ENCODE measurements around the gene FAM90A1.
"Not testable (repeated sequence)": the region's sequence is repeated elsewhere in the genome, so short reads cannot be mapped to it uniquely, and the experiment has no call there.

FAM90A1 gene

GRCh38 chr12:8226992-8227731 is at the start of gene FAM90A1:
Gene FAM90A1 (minus strand): TSS chr12:8227618. CDS start chr12:8224832, 2,786 bp downstream.
- not testable (repeated sequence) for H3K9me3 ChIP-seq (ENCODE audit: low read length); H3K36me3 ChIP-seq (ENCODE audit: insufficient read depth, low read length); H3K4me1 ChIP-seq (ENCODE audit: insufficient read depth, low read length); H3K27me3 ChIP-seq (ENCODE audit: insufficient read depth, low read length); H3K4me3 ChIP-seq (ENCODE audit: low read length); H2AFZ ChIP-seq (ENCODE audit: low read depth, low read length)

- H3K4me1 ChIP-seq (ENCODE audit: insufficient read depth, low read length); H3K9me3 ChIP-seq (ENCODE audit: low read length); H2AFZ ChIP-seq (ENCODE audit: low read depth, low read length); H3K36me3 ChIP-seq (ENCODE audit: insufficient read depth, low read length); H3K27me3 ChIP-seq (ENCODE audit: insufficient read depth, low read length); H3K4me3 ChIP-seq (ENCODE audit: low read length): not testable (repeated sequence)
Observed at GRCh38 chr12:8276397-8276796, 49.0 kb upstream of the FAM90A1 start.

- H3K4me3 ChIP-seq (ENCODE audit: low read length); H3K36me3 ChIP-seq (ENCODE audit: insufficient read depth, low read length); H3K4me1 ChIP-seq (ENCODE audit: insufficient read depth, low read length); H3K27me3 ChIP-seq (ENCODE audit: insufficient read depth, low read length); H2AFZ ChIP-seq (ENCODE audit: low read depth, low read length); H3K9me3 ChIP-seq (ENCODE audit: low read length): not testable (repeated sequence)
Observed at GRCh38 chr12:8266706-8267105, 39.3 kb upstream of the FAM90A1 start.

- not testable (repeated sequence) for H3K36me3 ChIP-seq (ENCODE audit: insufficient read depth, low read length); H3K9me3 ChIP-seq (ENCODE audit: low read length); H3K27me3 ChIP-seq (ENCODE audit: insufficient read depth, low read length); H2AFZ ChIP-seq (ENCODE audit: low read depth, low read length); H3K4me3 ChIP-seq (ENCODE audit: low read length); H3K4me1 ChIP-seq (ENCODE audit: insufficient read depth, low read length)
Observed at GRCh38 chr12:8264236-8264635, 36.8 kb upstream of the FAM90A1 start.

- H3K4me3 ChIP-seq (ENCODE audit: low read length); H2AFZ ChIP-seq (ENCODE audit: low read depth, low read length); H3K27me3 ChIP-seq (ENCODE audit: insufficient read depth, low read length); H3K36me3 ChIP-seq (ENCODE audit: insufficient read depth, low read length); H3K4me1 ChIP-seq (ENCODE audit: insufficient read depth, low read length); H3K9me3 ChIP-seq (ENCODE audit: low read length): not testable (repeated sequence)
Observed at GRCh38 chr12:8261111-8261554, 33.7 kb upstream of the FAM90A1 start.

- not testable (repeated sequence) for H2AFZ ChIP-seq (ENCODE audit: low read depth, low read length); H3K36me3 ChIP-seq (ENCODE audit: insufficient read depth, low read length); H3K9me3 ChIP-seq (ENCODE audit: low read length); H3K4me1 ChIP-seq (ENCODE audit: insufficient read depth, low read length); H3K27me3 ChIP-seq (ENCODE audit: insufficient read depth, low read length); H3K4me3 ChIP-seq (ENCODE audit: low read length)
Observed at GRCh38 chr12:8256356-8256755, 28.9 kb upstream of the FAM90A1 start.

- H3K36me3 ChIP-seq (ENCODE audit: insufficient read depth, low read length); H2AFZ ChIP-seq (ENCODE audit: low read depth, low read length); H3K4me3 ChIP-seq (ENCODE audit: low read length); H3K4me1 ChIP-seq (ENCODE audit: insufficient read depth, low read length); H3K27me3 ChIP-seq (ENCODE audit: insufficient read depth, low read length); H3K9me3 ChIP-seq (ENCODE audit: low read length): not testable (repeated sequence)
Observed at GRCh38 chr12:8254705-8255104, 27.3 kb upstream of the FAM90A1 start.

GRCh38 chr12:8252056-8252818 is 24.8 kb upstream of the FAM90A1 start:
- not testable (repeated sequence) for H2AFZ ChIP-seq (ENCODE audit: low read depth, low read length); H3K4me1 ChIP-seq (ENCODE audit: insufficient read depth, low read length); H3K9me3 ChIP-seq (ENCODE audit: low read length); H3K36me3 ChIP-seq (ENCODE audit: insufficient read depth, low read length); H3K4me3 ChIP-seq (ENCODE audit: low read length); H3K27me3 ChIP-seq (ENCODE audit: insufficient read depth, low read length)

GRCh38 chr12:8251616-8252015 is 24.2 kb upstream of the FAM90A1 start:
- H3K27me3 ChIP-seq (ENCODE audit: insufficient read depth, low read length); H3K4me1 ChIP-seq (ENCODE audit: insufficient read depth, low read length); H3K9me3 ChIP-seq (ENCODE audit: low read length); H2AFZ ChIP-seq (ENCODE audit: low read depth, low read length); H3K36me3 ChIP-seq (ENCODE audit: insufficient read depth, low read length); H3K4me3 ChIP-seq (ENCODE audit: low read length): not testable (repeated sequence)

GRCh38 chr12:8246941-8247535 is 19.6 kb upstream of the FAM90A1 start:
- not testable (repeated sequence) for H3K36me3 ChIP-seq (ENCODE audit: insufficient read depth, low read length); H3K9me3 ChIP-seq (ENCODE audit: low read length); H2AFZ ChIP-seq (ENCODE audit: low read depth, low read length)

GRCh38 chr12:8243682-8244161 is 16.3 kb upstream of the FAM90A1 start:
- Histone ChIP-seq H2AFZ (ENCODE audit: low read depth, low read length) (peak overlapping the region; percentile 84), H3K4me3 (ENCODE audit: low read length) (peak overlapping the region; percentile 92)
- H3K27me3 ChIP-seq (ENCODE audit: insufficient read depth, low read length); H3K36me3 ChIP-seq (ENCODE audit: insufficient read depth, low read length); H3K9me3 ChIP-seq (ENCODE audit: low read length); H3K4me1 ChIP-seq (ENCODE audit: insufficient read depth, low read length): not testable (repeated sequence)

More at GRCh38 chr12:8246941-8247535, 19.6 kb upstream of the FAM90A1 start:
- not testable (repeated sequence) for H3K4me3 ChIP-seq (ENCODE audit: low read length); H3K27me3 ChIP-seq (ENCODE audit: insufficient read depth, low read length); H3K4me1 ChIP-seq (ENCODE audit: insufficient read depth, low read length)

- Histone ChIP-seq H2AFZ (ENCODE audit: low read depth, low read length) (peak overlapping the region; percentile 94), H3K4me3 (ENCODE audit: low read length) (peak overlapping the region; percentile 92)
- H3K27me3 ChIP-seq (ENCODE audit: insufficient read depth, low read length); H3K9me3 ChIP-seq (ENCODE audit: low read length); H3K4me1 ChIP-seq (ENCODE audit: insufficient read depth, low read length); H3K36me3 ChIP-seq (ENCODE audit: insufficient read depth, low read length): not testable (repeated sequence)
Observed at GRCh38 chr12:8242880-8243681, 15.7 kb upstream of the FAM90A1 start.

- not testable (repeated sequence) for H3K4me1 ChIP-seq (ENCODE audit: insufficient read depth, low read length); H3K27me3 ChIP-seq (ENCODE audit: insufficient read depth, low read length); H3K9me3 ChIP-seq (ENCODE audit: low read length); H3K36me3 ChIP-seq (ENCODE audit: insufficient read depth, low read length)
- H3K4me3 ChIP-seq (ENCODE audit: low read length) = peak overlapping the region; percentile 92
- H2AFZ ChIP-seq (ENCODE audit: low read depth, low read length) = peak overlapping the region; percentile 94
Observed at GRCh38 chr12:8242622-8242879, 15.1 kb upstream of the FAM90A1 start.
